ENCODE results near the gene FKBP4.

The FKBP4 gene

GRCh38 chr12:2853626-2854025 is 58.9 kb downstream of the FKBP4 start:
- DNase-seq (ENCODE audit: low spot score) = peak; percentile 97

Measured in AG20443 (cell line).